Loucy (cell line): ENCODE results near the gene CELF4.

ENCODE experiments used
- H2AFZ ChIP-seq: fragments of 200-600 bp; sonication (generic); 2 replicates; pipeline ENCODE4 v1.6.0; 2016; ENCODE audit warnings: antibody characterized with exemption, mild to moderate bottlenecking, low read length, moderate library complexity
- H3F3A ChIP-seq: fragments of 200-600 bp; 2 replicates; pipeline ENCODE4 v1.6.0; 2016; ENCODE audit warnings: antibody characterized with exemption, low read depth, mild to moderate bottlenecking
- H3K27me3 ChIP-seq: fragments of 200-600 bp; sonication (generic); 2 replicates; pipeline ENCODE4 v1.6.1; 2014; ENCODE audit warnings: low read length, mild to moderate bottlenecking; ENCODE audit not compliant: insufficient read depth, poor library complexity, severe bottlenecking
- H3K36me3 ChIP-seq: fragments of 200-600 bp; sonication (generic); 2 replicates; pipeline ENCODE4 v1.6.1; 2016; ENCODE audit warnings: low read length; ENCODE audit not compliant: insufficient read depth
- H3K4me1 ChIP-seq: fragments of 200-600 bp; sonication (generic); 2 replicates; pipeline ENCODE4 v1.5.1; 2014; ENCODE audit warnings: low read length, mild to moderate bottlenecking; ENCODE audit not compliant: insufficient read depth, poor library complexity, severe bottlenecking
- H3K4me2 ChIP-seq: fragments of 200-600 bp; sonication (generic); 2 replicates; pipeline ENCODE4 v1.6.0; 2014; ENCODE audit warnings: antibody characterized with exemption, low read length, low read depth, mild to moderate bottlenecking; ENCODE audit not compliant: poor library complexity, severe bottlenecking
- H3K4me3 ChIP-seq: fragments of 200-600 bp; sonication (generic); 2 replicates; pipeline ENCODE4 v1.5.1; 2014; ENCODE audit warnings: low read length, mild to moderate bottlenecking, mixed read lengths; ENCODE audit not compliant: poor library complexity, severe bottlenecking
- H3K79me2 ChIP-seq: fragments of 200-600 bp; sonication (generic); 2 replicates; pipeline ENCODE4 v1.6.1; 2014; ENCODE audit warnings: low read length; ENCODE audit not compliant: insufficient read depth
- H3K9ac ChIP-seq: fragments of 200-600 bp; sonication (generic); 2 replicates; pipeline ENCODE4 v1.6.0; 2014; ENCODE audit warnings: mild to moderate bottlenecking, low read depth, low read length, moderate library complexity; ENCODE audit not compliant: poor library complexity, severe bottlenecking
- H3K9me2 ChIP-seq: fragments of 200-600 bp; sonication (generic); replicated peaks from 2 replicates; pipeline ENCODE4 v1.6.1; 2016; ENCODE audit warnings: low read depth, low read length, mixed read lengths
- H3K9me3 ChIP-seq: fragments of 200-600 bp; sonication (generic); 2 replicates; pipeline ENCODE4 v1.6.1; 2014; ENCODE audit warnings: mild to moderate bottlenecking, antibody characterized with exemption, low read length, low read depth; ENCODE audit not compliant: insufficient read depth
- H4K20me1 ChIP-seq: fragments of 200-600 bp; sonication (generic); 2 replicates; pipeline ENCODE4 v1.6.0; 2014; ENCODE audit warnings: antibody characterized with exemption, low read length, mild to moderate bottlenecking; ENCODE audit not compliant: insufficient read depth, poor library complexity, severe bottlenecking
- CTCF ChIP-seq: fragments of 200-600 bp; sonication (generic); conservative IDR thresholded peaks from 2 replicates; pipeline ENCODE4 v1.5.1; 2014; ENCODE audit warnings: mild to moderate bottlenecking, antibody characterized with exemption, low read length
- EZH2phosphoT487 ChIP-seq: fragments of 200-600 bp; IDR thresholded peaks from 2 replicates; pipeline ENCODE4 v1.6.1; 2018; ENCODE audit warnings: antibody characterized with exemption, mild to moderate bottlenecking, moderate library complexity, borderline replicate concordance

The CELF4 gene

GRCh38 chr18:37405229-37405628 is 160.4 kb downstream of the CELF4 start:
- H3K9me2 ChIP-seq, result no peaks in the 10 kb centered on the region
- no peaks in the 10 kb centered on the region for H3F3A ChIP-seq
- H3K27me3 ChIP-seq, result no peaks in the 10 kb centered on the region
- H3K4me1 ChIP-seq, result peaks cover 21% of the 10 kb centered on the region
- H3K4me3 ChIP-seq, result no peak overlapping the region
- H3K79me2 ChIP-seq, result no peaks in the 10 kb centered on the region
- peak overlapping the region; percentile 9 for H3K9ac ChIP-seq
- no peaks in the 10 kb centered on the region for H4K20me1 ChIP-seq
- H3K4me2 ChIP-seq, result peak overlapping the region; percentile 42
- TF ChIP-seq EZH2phosphoT487 (no peak), CTCF (no peak)
- peak overlapping the region; percentile 13; the same call in 1 of the 2 replicates for H2AFZ ChIP-seq
- no peaks in the 10 kb centered on the region for H3K9me3 ChIP-seq
- no peaks in the 10 kb centered on the region for H3K36me3 ChIP-seq

- Histone ChIP-seq H3K9ac (no peak overlapping the region), H2AFZ (no peak overlapping the region), H3K4me2 (no peak overlapping the region)
Measured at GRCh38 chr18:37403788-37404187, 161.8 kb downstream of the CELF4 start.

GRCh38 chr18:37403100-37403781 is 162.4 kb downstream of the CELF4 start:
- Histone ChIP-seq H3K79me2 (no peaks in the 10 kb centered on the region), H3K9me3 (no peaks in the 10 kb centered on the region), H3K9me2 (no peaks in the 10 kb centered on the region), H2AFZ (peak overlapping the region; percentile 22; the same call in 1 of the 2 replicates), H3K36me3 (no peaks in the 10 kb centered on the region), H4K20me1 (no peaks in the 10 kb centered on the region), H3K9ac (no peak overlapping the region), H3F3A (no peaks in the 10 kb centered on the region), H3K4me3 (no peak overlapping the region), H3K4me1 (peaks cover 21% of the 10 kb centered on the region), H3K27me3 (no peaks in the 10 kb centered on the region), H3K4me2 (no peak overlapping the region)
- TF ChIP-seq EZH2phosphoT487 (no peak), CTCF (no peak)

More at GRCh38 chr18:37403788-37404187, 161.8 kb downstream of the CELF4 start:
- H4K20me1 ChIP-seq, result no peaks in the 10 kb centered on the region
- H3K4me3 ChIP-seq, result no peak overlapping the region
- H3K9me3 ChIP-seq, result no peaks in the 10 kb centered on the region
- TF ChIP-seq CTCF (no peak), EZH2phosphoT487 (no peak)
- peaks cover 21% of the 10 kb centered on the region for H3K4me1 ChIP-seq
- no peaks in the 10 kb centered on the region for H3K9me2 ChIP-seq
- no peaks in the 10 kb centered on the region for H3F3A ChIP-seq
- no peaks in the 10 kb centered on the region for H3K79me2 ChIP-seq
- no peaks in the 10 kb centered on the region for H3K36me3 ChIP-seq
- no peaks in the 10 kb centered on the region for H3K27me3 ChIP-seq
